IMR-90 (cell line): Measurements from ENCODE around the gene HAAO. TPM values are rescaled to one million over a fixed set of nuclear protein-coding genes. Genes with fewer than 3 reads are reported as not detected.
A peak's percentile ranks its signal among the peaks of the same experiment; 100 is the strongest.

ENCODE experiments used
- ATAC-seq: fragments of 200-7000 bp; cut with Tn5 transposase; 2 replicates; pipeline ENCODE4 v1.9.1; 2020; ENCODE audit warnings: low read depth, mild to moderate bottlenecking, moderate library complexity
- BruUV-seq: library from RNA; stranded (reverse); fragments of 400-500 nt; replicated peaks from 2 replicates; lab custom pipeline; 2021; lab: Mats Ljungman, UMichigan
- CTCF ChIA-PET: fragments of 300-600 bp; formaldehyde crosslinking; extraction: SDS; loops from one replicate; lab custom pipeline; 2021; ENCODE audit warnings: antibody characterized with exemption; lab: Yijun Ruan, JAX
- POLR2A ChIA-PET: fragments of 300-600 bp; sonication (Branson Sonifier 250); formaldehyde crosslinking; loops from one replicate; lab custom pipeline; 2022; ENCODE audit warnings: antibody characterized with exemption; ENCODE audit not compliant: unreplicated experiment; lab: Charles Lee
- DNase-seq: peaks from one replicate; pipeline ENCODE4 v3.0.0; 2013
- H2AFZ ChIP-seq: replicated peaks from 2 replicates; pipeline ENCODE3; 2013; ENCODE audit warnings: low read length, mild to moderate bottlenecking; ENCODE audit not compliant: poor library complexity
- H2AK5ac ChIP-seq: 2 replicates; pipeline ENCODE4 v1.6.1; 2013; ENCODE audit warnings: low read depth, low read length, inconsistent platforms
- H2AK9ac ChIP-seq: replicated peaks from 2 replicates; pipeline ENCODE3; 2013; ENCODE audit warnings: mild to moderate bottlenecking, low read depth, low read length, moderate library complexity; ENCODE audit not compliant: poor library complexity
- H2BK120ac ChIP-seq: 2 replicates; pipeline ENCODE4 v1.6.1; 2013; ENCODE audit warnings: low read depth, low read length, inconsistent platforms
- H2BK15ac ChIP-seq: 3 replicates; pipeline ENCODE4 v1.6.1; 2013; ENCODE audit warnings: low read depth, low read length, inconsistent platforms
- H2BK20ac ChIP-seq: 2 replicates; pipeline ENCODE4 v1.6.1; 2013; ENCODE audit warnings: low read depth, mild to moderate bottlenecking, inconsistent platforms, low read length, moderate library complexity
- H2BK5ac ChIP-seq: 2 replicates; pipeline ENCODE4 v1.6.1; 2013; ENCODE audit warnings: mild to moderate bottlenecking, low read depth, low read length, inconsistent platforms; ENCODE audit not compliant: poor library complexity, severe bottlenecking
- H3K14ac ChIP-seq: replicated peaks from 2 replicates; pipeline ENCODE4 v1.6.1; 2013; ENCODE audit warnings: low read depth, low read length, inconsistent platforms
- H3K18ac ChIP-seq: 2 replicates; pipeline ENCODE4 v1.6.1; 2013; ENCODE audit warnings: low read depth, low read length, control low read depth
- H3K23ac ChIP-seq: 2 replicates; pipeline ENCODE4 v1.6.1; 2013; ENCODE audit warnings: low read depth, low read length, inconsistent platforms
- H3K27ac ChIP-seq: 2 replicates; pipeline ENCODE4 v1.5.1; 2013; ENCODE audit warnings: mild to moderate bottlenecking, control low read depth, low read length; ENCODE audit not compliant: insufficient read depth
- H3K27me3 ChIP-seq: 2 replicates; pipeline ENCODE4 v1.6.1; 2013; ENCODE audit warnings: low read length; ENCODE audit not compliant: control insufficient read depth, insufficient read depth
- H3K36me3 ChIP-seq: 2 replicates; pipeline ENCODE4 v1.6.1; 2013; ENCODE audit warnings: low read length, mixed read lengths; ENCODE audit not compliant: control insufficient read depth, insufficient read depth
- H3K4ac ChIP-seq: 2 replicates; pipeline ENCODE4 v1.6.1; 2013; ENCODE audit warnings: low read depth, low read length, inconsistent platforms
- H3K4me1 ChIP-seq: 2 replicates; pipeline ENCODE4 v1.6.1; 2013; ENCODE audit warnings: low read length, mixed read lengths; ENCODE audit not compliant: control insufficient read depth, insufficient read depth
- H3K4me2 ChIP-seq: 2 replicates; pipeline ENCODE4 v1.6.1; 2013; ENCODE audit warnings: low read depth, mild to moderate bottlenecking, control low read depth, low read length, moderate library complexity
- H3K4me3 ChIP-seq: 2 replicates; pipeline ENCODE4 v1.5.1; 2013; ENCODE audit warnings: low read depth, mild to moderate bottlenecking, control low read depth, low read length, moderate library complexity; ENCODE audit not compliant: insufficient read depth
- H3K56ac ChIP-seq: 2 replicates; pipeline ENCODE4 v1.6.1; 2013; ENCODE audit warnings: low read length, inconsistent platforms; ENCODE audit not compliant: insufficient read depth; ENCODE audit errors: extremely low read depth
- H3K79me1 ChIP-seq, 2 experiments: 2 replicates each; pipeline ENCODE4 v1.6.1; 2013; ENCODE audit warnings: low read length in 2 of 2, inconsistent platforms in 1 of 2, low read depth in 1 of 2
- H3K9ac ChIP-seq: 2 replicates; pipeline ENCODE4 v1.6.1; 2013; ENCODE audit warnings: low read depth, low read length, control low read depth
- H3K9me1 ChIP-seq: 2 replicates; pipeline ENCODE4 v1.6.1; 2013; ENCODE audit warnings: low read length, inconsistent platforms; ENCODE audit not compliant: insufficient read depth
- H3K9me3 ChIP-seq: 2 replicates; pipeline ENCODE4 v1.6.1; 2013; ENCODE audit warnings: low read length; ENCODE audit not compliant: control insufficient read depth, insufficient read depth
- H4K20me1 ChIP-seq: 2 replicates; pipeline ENCODE4 v1.6.1; 2013; ENCODE audit warnings: low read length, inconsistent platforms; ENCODE audit not compliant: insufficient read depth
- H4K5ac ChIP-seq: 2 replicates; pipeline ENCODE4 v1.6.1; 2013; ENCODE audit warnings: mild to moderate bottlenecking, low read depth, low read length, control low read depth
- H4K8ac ChIP-seq, 2 experiments: 2 replicates each; pipeline ENCODE4 v1.6.1; 2013; ENCODE audit warnings: low read depth in 2 of 2, low read length in 2 of 2, control low read depth in 1 of 2, inconsistent platforms in 1 of 2
- H4K91ac ChIP-seq: 2 replicates; pipeline ENCODE4 v1.6.1; 2013; ENCODE audit warnings: low read depth, low read length, inconsistent platforms; ENCODE audit not compliant: insufficient read depth
- MXI1 ChIP-seq: IDR thresholded peaks from 2 replicates; pipeline ENCODE4 v1.6.1; 2012; ENCODE audit warnings: low read depth, mild to moderate bottlenecking, low read length, moderate library complexity, borderline replicate concordance
- POLR2A ChIP-seq: IDR thresholded peaks from 2 replicates; pipeline ENCODE4 v1.6.1; 2012; ENCODE audit warnings: mild to moderate bottlenecking, low read depth, low read length
- WGBS, 2 experiments: methylation state at CpG; one replicate each; pipeline versions ENCODE4 v1.1.5 to v1.1.7; 2013; ENCODE audit warnings: missing lambda C conversion rate in 2 of 2; ENCODE audit not compliant: insufficient read length in 1 of 2; ENCODE audit errors: extremely low coverage in 2 of 2; 5-methylcytosine and 5-hydroxymethylcytosine counted together
- dilution Hi-C: fragments of 300-500 bp; cut with HindIII; formaldehyde crosslinking; loops from one replicate; pipeline ENCODE4 v1.14.3; 2018; ENCODE audit warnings: low sequenced_read_pairs; ENCODE audit not compliant: unreplicated experiment
- in situ Hi-C: fragments of 300-500 bp; cut with MboI; formaldehyde crosslinking; loops from 3 replicates; pipeline ENCODE4 v1.14.3; 2019; ENCODE audit warnings: low sequenced_read_pairs, inconsistent platforms, mixed read lengths
- intact Hi-C: fragments of 100-400 bp; cut with micrococcal nuclease; formaldehyde crosslinking; loops from 2 replicates; pipeline ENCODE4 v1.10.0; 2022
- polyA plus RNA-seq, 3 experiments: library from polyadenylated mRNA; depleted of rRNA; stranded (reverse); fragments of >200 nt; gene quantifications; 2 replicates each; pipeline ENCODE4 v1.2.3, GENCODE V29; 2012; ENCODE audit warnings: low replicate concordance in 1 of 3
- total RNA-seq: library from RNA; depleted of rRNA; stranded (reverse); fragments of >200 nt; gene quantifications from 2 replicates; pipeline ENCODE4 v1.2.3, GENCODE V29; 2012

HAAO gene
- total and polyA plus RNA-seq, 2 of the 4 experiments (the other 2 are of a cell fraction) = 0.05 to 0.18 TPM

GRCh38 chr2:42795275-42795674 lies 2.9 kb upstream of the HAAO start:
- Histone ChIP-seq H2BK15ac (0 out of 3 replicates have a peak overlapping the region, but pooled peaks have one; percentile 69), H4K8ac (peak overlapping the region; percentile 58 to 97; a peak in 2 of 4 replicates), H3K14ac (0 out of 2 replicates have a peak overlapping the region, but pooled peaks have one; percentile 44), H3K4ac (peak overlapping the region; percentile 99), H3K56ac (no peak overlapping the region), H3K79me1 (no peaks in the 10 kb centered on the region), H2AFZ (no peak overlapping the region), H4K20me1 (no peaks in the 10 kb centered on the region), H3K18ac (peak overlapping the region; percentile 90), H3K4me2 (no peak overlapping the region), H3K9me3 (peaks cover 11% of the 10 kb centered on the region), H3K27ac (peak overlapping the region; percentile 100; the same call in 1 of the 2 replicates), H2BK5ac (peak overlapping the region; percentile 98), H3K4me3 (no peak overlapping the region), H3K4me1 (peaks cover 6% of the 10 kb centered on the region), H3K36me3 (no peaks in the 10 kb centered on the region), H3K23ac (no peak overlapping the region), H2BK20ac (peak overlapping the region; percentile 84), H2BK120ac (peak overlapping the region; percentile 100), H4K5ac (peak overlapping the region; percentile 89), H3K9me1 (no peaks in the 10 kb centered on the region), H2AK9ac (peak overlapping the region; percentile 79), H4K91ac (peak overlapping the region; percentile 42; the same call in 1 of the 2 replicates), H2AK5ac (peak overlapping the region; percentile 72; the same call in 1 of the 2 replicates), H3K27me3 (peaks cover 18% of the 10 kb centered on the region), H3K9ac (no peak overlapping the region)
- dilution Hi-C loops (no loop called here), intact Hi-C loops (no loop called here), in situ Hi-C loops (no loop called here)
- no peak for ATAC-seq
- TF ChIP-seq MXI1 = no peak
- TF ChIP-seq POLR2A = no peak
- POLR2A ChIA-PET = no interaction called here
- CTCF ChIA-PET = interaction anchor here (1.4 kb wide), 1 partner anchor 18 kb away, joined by 5 read pairs; no protein-coding TSS in a partner anchor
- no TSS peak for BruUV-seq
- no peak for DNase-seq
- no CpG with 5 or more reads among the region's 6 CpGs for WGBS, 2 experiments
